ENCODE measurements around the gene PRDX2.

DNA sequence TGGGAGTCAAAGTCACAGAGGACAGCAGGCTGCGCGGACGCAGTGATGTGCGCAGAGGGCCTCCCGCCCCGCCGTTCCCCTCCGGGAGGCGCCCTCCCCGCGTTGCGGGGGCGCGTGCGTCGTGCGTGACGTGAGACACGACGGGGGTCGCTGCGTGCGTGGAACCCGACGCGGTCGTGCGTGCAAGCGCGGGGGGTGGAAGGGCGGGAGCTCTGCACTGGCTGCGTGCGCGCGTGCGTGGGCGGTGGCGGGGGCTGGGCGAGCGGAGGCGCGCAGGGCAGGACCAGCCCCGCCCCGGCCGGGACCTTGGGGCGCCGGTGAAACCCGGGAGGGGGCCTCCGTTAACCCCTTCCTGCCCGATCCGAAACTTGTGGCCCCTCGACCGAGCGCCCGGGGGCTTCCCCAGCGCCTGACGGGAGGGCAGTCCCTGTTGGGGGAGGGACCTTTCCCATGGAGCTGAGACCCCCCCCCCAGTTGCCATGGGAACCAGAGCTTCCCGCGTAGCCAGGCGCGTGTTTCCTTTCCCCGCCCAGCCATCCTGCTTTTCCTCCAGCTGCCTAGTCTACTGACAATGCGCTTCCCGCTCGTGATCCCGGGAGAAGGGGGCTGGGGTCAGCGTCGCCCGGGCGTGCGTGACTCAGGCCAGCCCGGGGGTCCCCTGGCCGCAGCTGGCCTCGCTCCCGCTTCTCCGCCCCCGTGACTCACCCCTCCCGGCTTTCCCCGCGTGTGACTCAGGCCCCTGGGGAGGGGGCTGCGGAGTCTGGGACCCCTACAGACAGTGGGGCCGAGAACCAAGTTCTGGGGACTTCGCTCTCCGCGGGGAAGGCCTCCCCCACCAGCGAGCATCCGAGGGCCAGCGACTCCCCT lies 18.9 kb downstream of the PRDX2 start:
- TF ChIP-seq, protein P1, sequence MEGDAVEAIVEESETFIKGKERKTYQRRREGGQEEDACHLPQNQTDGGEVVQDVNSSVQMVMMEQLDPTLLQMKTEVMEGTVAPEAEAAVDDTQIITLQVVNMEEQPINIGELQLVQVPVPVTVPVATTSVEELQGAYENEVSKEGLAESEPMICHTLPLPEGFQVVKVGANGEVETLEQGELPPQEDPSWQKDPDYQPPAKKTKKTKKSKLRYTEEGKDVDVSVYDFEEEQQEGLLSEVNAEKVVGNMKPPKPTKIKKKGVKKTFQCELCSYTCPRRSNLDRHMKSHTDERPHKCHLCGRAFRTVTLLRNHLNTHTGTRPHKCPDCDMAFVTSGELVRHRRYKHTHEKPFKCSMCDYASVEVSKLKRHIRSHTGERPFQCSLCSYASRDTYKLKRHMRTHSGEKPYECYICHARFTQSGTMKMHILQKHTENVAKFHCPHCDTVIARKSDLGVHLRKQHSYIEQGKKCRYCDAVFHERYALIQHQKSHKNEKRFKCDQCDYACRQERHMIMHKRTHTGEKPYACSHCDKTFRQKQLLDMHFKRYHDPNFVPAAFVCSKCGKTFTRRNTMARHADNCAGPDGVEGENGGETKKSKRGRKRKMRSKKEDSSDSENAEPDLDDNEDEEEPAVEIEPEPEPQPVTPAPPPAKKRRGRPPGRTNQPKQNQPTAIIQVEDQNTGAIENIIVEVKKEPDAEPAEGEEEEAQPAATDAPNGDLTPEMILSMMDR (conservative IDR thresholded peaks at IDR 0.05; ENCODE audit: low read depth, low read length), result 0 out of 2 replicates have a peak, but pooled peaks have one; percentile 33
- no peak for TF ChIP-seq EZH2 (IDR thresholded peaks at IDR 0.05; ENCODE audit: borderline replicate concordance, low read depth, low read length, poor library complexity, severe bottlenecking)

All from A673 (cell line).